HG03064 (cell line): ENCODE results near the gene S100A14.

Experiments
- ATAC-seq: cut with Tn5 transposase; IDR thresholded peaks from one replicate; pipeline ENCODE4 v1.9.1; 2021; ENCODE audit warnings: low read depth; ENCODE audit not compliant: unreplicated experiment

Gene S100A14

DNA sequence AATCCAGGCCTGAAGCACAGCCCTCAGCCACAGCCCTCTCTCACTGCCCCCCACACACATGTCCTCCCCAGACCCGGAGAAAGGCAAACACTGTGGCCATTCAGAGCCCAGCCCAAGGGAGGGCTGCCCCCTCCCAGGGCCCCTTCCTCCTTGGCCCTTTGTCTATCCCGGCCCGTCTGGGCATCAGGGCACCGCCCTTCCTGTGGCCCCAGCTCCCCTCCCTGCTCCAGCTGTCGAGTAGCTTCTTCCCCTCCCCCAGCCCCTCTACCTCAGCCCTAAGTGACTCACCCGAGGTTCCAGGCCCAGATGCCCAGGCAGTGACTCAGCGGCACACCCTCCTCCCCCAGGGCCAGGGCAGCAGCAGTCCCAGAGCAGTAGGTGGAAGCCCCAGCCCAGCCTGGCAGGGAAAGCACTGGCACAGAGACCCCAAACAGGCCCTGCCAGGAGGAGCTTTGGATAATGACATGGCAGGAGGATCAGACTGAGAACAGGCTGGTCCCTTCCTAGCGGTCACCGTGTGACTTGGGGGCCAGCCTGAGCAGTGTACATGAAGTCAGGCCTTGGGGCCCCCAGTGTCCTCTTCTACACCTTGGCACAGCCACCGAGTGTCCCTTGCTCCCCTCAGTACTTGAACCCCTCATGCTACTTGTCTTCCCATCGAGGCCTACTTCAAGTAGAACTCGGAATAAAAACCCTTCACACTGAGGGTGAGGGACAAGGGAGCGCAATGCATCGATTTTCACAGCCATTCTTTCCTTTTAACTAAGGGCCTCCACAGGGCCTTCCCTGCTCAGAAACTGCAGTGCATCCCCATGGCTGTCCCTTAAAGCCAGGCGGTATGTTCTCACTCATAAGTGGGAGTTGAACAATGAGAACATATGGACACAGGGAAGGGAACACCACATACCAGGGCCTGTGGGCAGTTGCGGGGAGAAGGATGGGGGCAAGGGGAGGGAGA lies 49.4 kb downstream of the S100A14 start:
- ATAC-seq: no peak

DNA sequence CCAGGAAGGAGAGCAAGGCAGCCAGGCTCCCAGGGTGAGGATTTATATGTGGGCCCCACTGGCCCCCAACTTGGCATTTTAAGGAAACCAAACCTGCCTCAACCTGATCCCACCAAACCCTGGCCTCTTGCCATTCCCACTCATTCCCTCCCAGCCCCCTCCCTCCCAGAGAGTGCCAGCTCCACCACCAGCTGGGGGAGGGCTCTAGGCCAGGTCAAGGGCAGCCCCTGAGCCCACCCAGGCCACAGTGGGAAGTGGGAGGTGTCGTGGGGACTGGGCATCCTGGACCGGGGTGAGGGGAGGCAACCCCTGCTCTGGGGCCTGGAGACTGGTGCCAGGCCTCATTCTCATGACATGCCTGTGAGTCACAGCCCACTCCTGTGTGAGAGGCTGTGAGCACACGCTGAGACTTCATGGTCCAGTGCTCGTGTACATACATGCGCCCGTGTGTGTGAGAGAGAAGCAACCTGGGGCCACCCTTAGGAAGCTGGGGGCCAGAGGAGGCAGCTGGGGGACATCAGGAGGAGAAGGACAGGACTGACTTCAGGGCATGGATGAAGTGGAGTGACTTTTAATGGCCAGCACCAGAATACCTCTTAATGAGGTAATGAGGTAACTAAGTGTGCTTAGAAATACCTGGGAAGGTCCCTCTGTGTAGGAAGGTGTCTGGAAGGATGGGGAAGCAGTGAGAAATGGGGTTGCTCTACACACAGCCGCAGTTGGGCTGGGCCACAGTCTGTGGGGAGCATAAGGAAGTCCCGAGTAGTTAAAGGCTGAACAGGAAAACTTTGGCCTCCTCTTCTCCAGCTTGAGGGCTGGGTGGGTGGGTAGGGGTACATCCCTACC lies 50.4 kb downstream of the S100A14 start, which contains the start of gene S100A2:
S100A2 (minus strand) TSS at position 316 of the 846 bp plus-strand sequence. CDS start 1,967 bp downstream, outside the sequence.
- ATAC-seq: no peak
